ENCODE data around the gene PLSCR1.
"Not testable (repeated sequence)": the region's sequence is repeated elsewhere in the genome, so short reads cannot be mapped to it uniquely, and the experiment has no call there.

The PLSCR1 gene

DNA sequence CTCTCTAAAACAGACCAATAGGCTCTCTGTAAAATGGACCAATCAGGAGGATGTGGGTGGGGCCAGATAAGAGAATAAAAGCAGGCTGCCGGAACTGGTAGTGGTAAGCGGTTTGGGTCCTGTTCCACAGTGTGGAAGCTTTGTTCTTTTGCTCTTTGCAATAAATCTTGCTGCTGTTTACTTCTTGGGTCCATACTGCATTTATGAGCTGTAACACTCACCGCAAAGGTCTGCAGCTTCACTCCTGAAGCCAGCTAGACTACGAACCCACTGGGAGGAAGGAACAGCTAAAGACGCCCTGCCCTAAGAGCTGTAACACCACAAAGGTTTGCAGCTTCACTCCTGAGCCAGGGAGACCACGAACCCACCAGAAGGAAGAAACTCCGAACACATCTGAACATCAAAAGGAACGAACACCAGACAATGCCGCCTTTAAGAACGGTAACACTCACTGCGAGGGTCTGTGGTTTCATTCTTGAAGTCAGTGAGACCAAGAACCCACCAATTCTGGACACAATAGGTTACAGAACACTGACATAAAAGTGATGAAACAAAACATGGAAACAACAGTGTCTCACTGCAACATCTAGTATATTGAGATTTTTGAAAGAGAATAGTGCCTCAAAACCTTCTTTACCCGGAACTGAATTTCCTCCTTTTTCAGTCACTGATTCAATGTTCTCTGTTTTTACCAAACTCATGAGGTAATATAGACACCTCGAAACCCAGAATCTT is 46.2 kb downstream of the PLSCR1 start:
- Histone ChIP-seq H3K9me3 (ENCODE audit: control insufficient read depth, insufficient read depth, low read length) (no peaks in the 10 kb centered on the region; the same call in 1 of the 2 replicates), H3K4me3 (ENCODE audit: low read length) (no peak overlapping the region), H3K27ac (ENCODE audit: low read depth, low read length) (no peak overlapping the region), H3K4me2 (ENCODE audit: low read length) (no peak overlapping the region), H3K27me3 (ENCODE audit: control insufficient read depth, low read length) (no peaks in the 10 kb centered on the region; the same call in 1 of the 2 replicates), H4K20me1 (ENCODE audit: control insufficient read depth, insufficient read depth, low read depth, low read length) (no peaks in the 10 kb centered on the region), H3K4me1 (ENCODE audit: control insufficient read depth, low read length) (no peaks in the 10 kb centered on the region), H3K9me2 (replicated peaks; ENCODE audit: control insufficient read depth, low read length) (no peaks in the 10 kb centered on the region), H3K36me3 (ENCODE audit: control insufficient read depth, low read length) (no peaks in the 10 kb centered on the region), H3F3A (ENCODE audit: control insufficient read depth, insufficient read depth) (no peaks in the 10 kb centered on the region), H3K79me2 (ENCODE audit: control insufficient read depth, low read length) (no peaks in the 10 kb centered on the region)
- no peak for TF ChIP-seq EZH2phosphoT487 (IDR thresholded peaks at IDR 0.05; ENCODE audit: borderline replicate concordance, low read length)
- TF ChIP-seq, protein P1, sequence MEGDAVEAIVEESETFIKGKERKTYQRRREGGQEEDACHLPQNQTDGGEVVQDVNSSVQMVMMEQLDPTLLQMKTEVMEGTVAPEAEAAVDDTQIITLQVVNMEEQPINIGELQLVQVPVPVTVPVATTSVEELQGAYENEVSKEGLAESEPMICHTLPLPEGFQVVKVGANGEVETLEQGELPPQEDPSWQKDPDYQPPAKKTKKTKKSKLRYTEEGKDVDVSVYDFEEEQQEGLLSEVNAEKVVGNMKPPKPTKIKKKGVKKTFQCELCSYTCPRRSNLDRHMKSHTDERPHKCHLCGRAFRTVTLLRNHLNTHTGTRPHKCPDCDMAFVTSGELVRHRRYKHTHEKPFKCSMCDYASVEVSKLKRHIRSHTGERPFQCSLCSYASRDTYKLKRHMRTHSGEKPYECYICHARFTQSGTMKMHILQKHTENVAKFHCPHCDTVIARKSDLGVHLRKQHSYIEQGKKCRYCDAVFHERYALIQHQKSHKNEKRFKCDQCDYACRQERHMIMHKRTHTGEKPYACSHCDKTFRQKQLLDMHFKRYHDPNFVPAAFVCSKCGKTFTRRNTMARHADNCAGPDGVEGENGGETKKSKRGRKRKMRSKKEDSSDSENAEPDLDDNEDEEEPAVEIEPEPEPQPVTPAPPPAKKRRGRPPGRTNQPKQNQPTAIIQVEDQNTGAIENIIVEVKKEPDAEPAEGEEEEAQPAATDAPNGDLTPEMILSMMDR (IDR thresholded peaks at IDR 0.05; ENCODE audit: low read depth, low read length, poor library complexity, severe bottlenecking), result no peak

DNA sequence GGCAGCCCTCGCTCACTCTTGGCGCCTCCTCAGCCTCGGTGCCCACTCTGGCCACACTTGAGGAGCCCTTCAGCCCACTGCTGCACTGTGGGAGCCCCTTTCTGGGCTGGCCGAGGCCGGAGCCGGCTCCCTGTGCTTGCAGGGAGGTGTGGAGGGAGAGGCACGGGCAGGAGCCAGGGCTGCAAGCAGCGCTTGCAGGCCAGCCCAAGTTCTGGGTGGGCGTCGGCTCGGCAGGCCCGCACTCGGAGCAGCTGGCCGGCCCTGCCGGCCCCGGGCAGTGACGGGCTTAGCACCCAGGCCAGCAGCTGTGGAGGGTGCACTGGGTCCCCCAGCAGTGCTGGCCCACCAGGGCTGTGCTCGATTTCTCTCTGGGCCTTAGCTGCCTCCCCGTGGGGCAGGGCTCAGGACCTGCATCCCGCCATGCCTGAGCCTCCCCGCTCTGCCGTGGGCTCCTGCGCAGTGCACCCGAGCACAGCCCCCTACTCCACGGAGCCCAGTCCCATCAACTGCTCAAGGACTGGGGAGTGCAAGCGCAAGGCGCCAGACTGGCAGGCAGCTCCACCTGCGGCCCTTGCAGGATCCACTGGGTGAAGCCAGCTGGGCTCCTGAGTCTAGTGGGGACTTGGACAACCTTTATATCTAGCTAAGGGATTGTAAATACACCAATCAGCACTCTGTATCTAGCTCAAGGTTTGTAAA is 47.1 kb downstream of the PLSCR1 start:
- H3K79me2 ChIP-seq (ENCODE audit: control insufficient read depth, low read length); H3K9me3 ChIP-seq (ENCODE audit: control insufficient read depth, insufficient read depth, low read length); H3K9me2 ChIP-seq (replicated peaks; ENCODE audit: control insufficient read depth, low read length); H4K20me1 ChIP-seq (ENCODE audit: control insufficient read depth, insufficient read depth, low read depth, low read length); H3K36me3 ChIP-seq (ENCODE audit: control insufficient read depth, low read length); H3K4me1 ChIP-seq (ENCODE audit: control insufficient read depth, low read length); H3F3A ChIP-seq (ENCODE audit: control insufficient read depth, insufficient read depth); H3K27ac ChIP-seq (ENCODE audit: low read depth, low read length); H3K4me3 ChIP-seq (ENCODE audit: low read length); H3K4me2 ChIP-seq (ENCODE audit: low read length); H3K27me3 ChIP-seq (ENCODE audit: control insufficient read depth, low read length): not testable (repeated sequence)

DNA sequence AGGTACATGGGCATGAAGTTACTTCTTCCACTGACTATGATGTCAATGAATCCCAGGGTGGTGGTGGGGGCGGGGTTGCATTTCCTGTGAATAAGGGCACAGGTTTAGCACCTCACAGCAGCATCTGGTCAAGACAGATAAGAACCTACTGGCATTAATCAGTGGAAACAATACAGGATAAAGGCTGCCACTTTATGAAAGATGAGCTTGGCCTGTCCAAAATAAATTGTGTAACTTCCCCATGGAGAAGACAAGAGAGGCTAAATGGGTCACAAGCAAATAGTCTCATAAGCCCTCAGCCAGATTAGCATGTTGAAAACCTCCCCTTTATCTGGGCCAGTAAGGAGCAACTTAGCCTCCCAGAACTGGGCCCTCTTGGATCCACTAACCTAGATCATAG is 47.7 kb downstream of the PLSCR1 start:
- Histone ChIP-seq H3K4me1 (ENCODE audit: control insufficient read depth, low read length) (no peaks in the 10 kb centered on the region), H3K4me2 (ENCODE audit: low read length) (no peak overlapping the region), H3K36me3 (ENCODE audit: control insufficient read depth, low read length) (no peaks in the 10 kb centered on the region), H3K9me2 (replicated peaks; ENCODE audit: control insufficient read depth, low read length) (no peaks in the 10 kb centered on the region), H3K9me3 (ENCODE audit: control insufficient read depth, insufficient read depth, low read length) (no peaks in the 10 kb centered on the region; the same call in 1 of the 2 replicates), H3K4me3 (ENCODE audit: low read length) (no peak overlapping the region), H3K79me2 (ENCODE audit: control insufficient read depth, low read length) (no peaks in the 10 kb centered on the region), H3K27me3 (ENCODE audit: control insufficient read depth, low read length) (no peaks in the 10 kb centered on the region; the same call in 1 of the 2 replicates), H3K27ac (ENCODE audit: low read depth, low read length) (no peak overlapping the region), H3F3A (ENCODE audit: control insufficient read depth, insufficient read depth) (no peaks in the 10 kb centered on the region), H4K20me1 (ENCODE audit: control insufficient read depth, insufficient read depth, low read depth, low read length) (no peaks in the 10 kb centered on the region)
- TF ChIP-seq, protein P1 (IDR thresholded peaks at IDR 0.05; ENCODE audit: low read depth, low read length, poor library complexity, severe bottlenecking), result no peak
- no peak for TF ChIP-seq EZH2phosphoT487 (IDR thresholded peaks at IDR 0.05; ENCODE audit: borderline replicate concordance, low read length)

DNA sequence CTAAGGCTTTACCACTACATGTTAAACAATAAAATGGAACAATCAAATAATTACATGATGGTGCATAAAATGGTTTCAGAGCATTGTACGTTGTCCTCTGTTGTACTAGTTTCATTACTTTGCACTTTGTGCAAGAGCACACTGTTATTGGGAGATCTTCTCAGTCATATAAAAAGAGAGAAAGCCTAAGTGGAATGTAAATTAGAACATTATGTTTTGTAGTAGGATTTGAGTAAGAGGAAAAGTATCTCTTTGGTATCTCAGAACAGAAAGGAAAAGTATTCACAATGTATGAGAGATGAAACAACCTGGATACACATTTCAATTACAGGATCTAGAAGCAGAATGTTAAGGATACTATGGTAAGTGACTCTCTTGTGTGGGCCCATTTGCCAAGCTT is 48.2 kb downstream of the PLSCR1 start:
- H3K79me2 ChIP-seq (ENCODE audit: control insufficient read depth, low read length), result no peaks in the 10 kb centered on the region
- TF ChIP-seq EZH2phosphoT487 (IDR thresholded peaks at IDR 0.05; ENCODE audit: borderline replicate concordance, low read length), result no peak
- TF ChIP-seq, protein P1 (IDR thresholded peaks at IDR 0.05; ENCODE audit: low read depth, low read length, poor library complexity, severe bottlenecking), result no peak
- no peaks in the 10 kb centered on the region for H3K4me1 ChIP-seq (ENCODE audit: control insufficient read depth, low read length)
- no peaks in the 10 kb centered on the region for H4K20me1 ChIP-seq (ENCODE audit: control insufficient read depth, insufficient read depth, low read depth, low read length)
- no peaks in the 10 kb centered on the region; the same call in 1 of the 2 replicates for H3K27me3 ChIP-seq (ENCODE audit: control insufficient read depth, low read length)
- no peak overlapping the region for H3K4me2 ChIP-seq (ENCODE audit: low read length)
- H3K36me3 ChIP-seq (ENCODE audit: control insufficient read depth, low read length), result no peaks in the 10 kb centered on the region
- H3K4me3 ChIP-seq (ENCODE audit: low read length), result no peak overlapping the region
- no peaks in the 10 kb centered on the region for H3K9me2 ChIP-seq (replicated peaks; ENCODE audit: control insufficient read depth, low read length)
- no peaks in the 10 kb centered on the region; the same call in 1 of the 2 replicates for H3K9me3 ChIP-seq (ENCODE audit: control insufficient read depth, insufficient read depth, low read length)
- no peaks in the 10 kb centered on the region for H3F3A ChIP-seq (ENCODE audit: control insufficient read depth, insufficient read depth)
- H3K27ac ChIP-seq (ENCODE audit: low read depth, low read length), result no peak overlapping the region
